ENCODE measurements around the gene GGN. TPM values are rescaled to one million over a fixed set of nuclear protein-coding genes. Genes with fewer than 3 reads are reported as not detected.
"Not testable (repeated sequence)": the region's sequence is repeated elsewhere in the genome, so short reads cannot be mapped to it uniquely, and the experiment has no call there.

The GGN gene, protein sequence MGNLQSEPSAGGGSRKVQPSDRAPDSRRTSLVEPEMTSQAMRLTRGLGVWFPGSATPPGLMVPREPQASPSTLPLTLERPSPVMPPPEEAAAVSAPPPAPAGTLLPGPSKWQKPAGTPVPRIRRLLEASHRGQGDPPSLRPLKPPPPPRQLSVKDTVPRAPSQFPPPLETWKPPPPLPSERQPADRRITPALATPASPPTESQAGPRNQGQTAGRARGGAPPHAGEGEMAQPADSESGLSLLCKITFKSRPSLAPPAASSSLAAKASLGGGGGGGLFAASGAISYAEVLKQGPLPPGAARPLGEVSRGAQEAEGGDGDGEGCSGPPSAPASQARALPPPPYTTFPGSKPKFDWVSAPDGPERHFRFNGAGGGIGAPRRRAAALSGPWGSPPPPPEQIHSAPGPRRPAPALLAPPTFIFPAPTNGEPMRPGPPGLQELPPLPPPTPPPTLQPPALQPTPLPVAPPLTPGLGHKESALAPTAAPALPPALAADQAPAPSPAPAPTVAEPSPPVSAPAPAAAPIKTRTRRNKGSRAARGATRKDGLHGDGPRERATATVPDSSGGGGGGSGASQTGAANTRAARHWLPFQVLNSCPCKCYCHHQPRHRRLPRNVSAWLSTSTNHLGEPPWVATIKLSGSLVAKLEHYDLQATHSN
- not detected for total RNA-seq

DNA sequence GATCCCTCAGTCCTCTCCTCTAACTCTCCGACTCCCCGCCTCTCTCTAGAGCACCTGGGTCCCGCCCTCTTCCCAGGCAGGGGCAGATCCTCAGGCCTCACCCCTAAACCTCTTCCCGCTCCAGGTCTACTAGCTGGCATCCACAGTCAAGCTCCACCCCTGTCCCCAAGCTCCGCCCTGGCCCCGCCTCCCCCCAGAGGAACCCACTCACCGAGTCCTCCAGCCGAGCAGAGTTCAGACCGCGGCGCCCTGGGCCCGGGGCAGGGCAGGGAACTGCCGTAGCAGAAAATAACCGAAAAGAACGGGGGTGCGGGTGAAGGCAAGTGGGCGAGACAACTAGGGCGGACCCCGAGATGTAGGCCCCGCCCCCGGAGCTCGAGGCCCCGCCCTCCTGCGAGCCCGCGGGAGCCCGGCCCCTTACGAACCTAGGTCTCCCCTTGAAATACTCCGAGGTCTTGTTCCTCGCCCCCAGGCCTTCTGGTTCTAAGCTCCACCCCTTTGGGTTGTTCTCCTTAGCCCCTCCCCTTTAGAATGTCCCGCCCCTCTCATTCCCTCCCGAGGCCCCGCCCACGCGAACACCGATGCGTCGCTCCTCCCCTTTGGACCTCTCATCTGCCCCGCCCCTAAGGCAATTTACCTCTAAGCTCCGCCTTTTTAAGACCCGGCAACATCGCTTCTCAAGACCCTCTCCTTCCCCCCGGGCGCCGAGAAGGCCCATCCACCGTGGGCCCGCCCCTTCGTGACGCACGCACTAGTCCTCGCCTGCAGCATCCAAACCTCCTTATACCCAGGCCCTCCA, at the start of gene GGN:
Gene GGN (minus strand): TSS at position 485 of the 799 bp plus-strand sequence. CDS start 773 bp downstream, outside the sequence.
- DNase-seq: peak; percentile 79
- peaks cover 38% of the 10 kb centered on the region for H3K27me3 Mint-ChIP-seq
- H3K4me3 Mint-ChIP-seq: peak within 1 kb of the TSS; percentile 93
- POLR2A ChIA-PET: interaction anchor here (0.6 to 2.1 kb wide), 11 partner anchors 8 to 505 kb away, joined by 3 to 18 read pairs (median 4); partner anchors contain the start of genes ECH1, EIF3K, FAM98C and MAP4K1
- H3K36me3 Mint-ChIP-seq: peaks cover 14% of the 10 kb centered on the region
- H3K27ac Mint-ChIP-seq: no peak within 1 kb of the TSS
- peaks cover 11% of the 10 kb centered on the region for H3K4me1 Mint-ChIP-seq
- peak; percentile 74 for ATAC-seq (ENCODE audit: low read depth)
- H3K9me3 Mint-ChIP-seq: no peaks in the 10 kb centered on the region

DNA sequence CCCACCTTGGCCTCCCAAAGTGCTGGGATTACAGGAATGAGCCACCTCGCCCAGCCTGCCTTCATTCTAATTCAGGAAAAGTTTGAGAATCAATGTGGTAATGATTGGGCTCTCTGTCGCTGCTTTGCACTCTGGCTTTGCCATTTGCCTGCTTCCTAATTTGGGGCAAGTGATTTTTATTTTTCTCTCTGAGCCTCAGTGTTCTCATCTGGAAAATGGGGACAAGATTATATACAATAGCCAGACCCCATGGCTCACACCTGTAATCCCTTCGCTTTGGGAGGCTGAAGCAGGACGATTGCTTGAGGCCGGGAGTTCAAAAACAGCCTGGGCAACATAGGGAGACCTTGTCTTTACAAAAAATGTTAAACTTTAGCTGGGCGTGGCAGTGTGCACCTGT, 49.5 kb upstream of the GGN start:
- Mint-ChIP-seq H3K27me3 (peaks cover 17% of the 10 kb centered on the region), H3K9me3 (no peaks in the 10 kb centered on the region), H3K27ac (no peak overlapping the region), H3K4me3 (no peak overlapping the region), H3K4me1 (peaks cover 10% of the 10 kb centered on the region), H3K36me3 (no peaks in the 10 kb centered on the region)
- POLR2A ChIA-PET: no interaction called here
- DNase-seq (no peak), ATAC-seq (ENCODE audit: low read depth) (no peak)

DNA sequence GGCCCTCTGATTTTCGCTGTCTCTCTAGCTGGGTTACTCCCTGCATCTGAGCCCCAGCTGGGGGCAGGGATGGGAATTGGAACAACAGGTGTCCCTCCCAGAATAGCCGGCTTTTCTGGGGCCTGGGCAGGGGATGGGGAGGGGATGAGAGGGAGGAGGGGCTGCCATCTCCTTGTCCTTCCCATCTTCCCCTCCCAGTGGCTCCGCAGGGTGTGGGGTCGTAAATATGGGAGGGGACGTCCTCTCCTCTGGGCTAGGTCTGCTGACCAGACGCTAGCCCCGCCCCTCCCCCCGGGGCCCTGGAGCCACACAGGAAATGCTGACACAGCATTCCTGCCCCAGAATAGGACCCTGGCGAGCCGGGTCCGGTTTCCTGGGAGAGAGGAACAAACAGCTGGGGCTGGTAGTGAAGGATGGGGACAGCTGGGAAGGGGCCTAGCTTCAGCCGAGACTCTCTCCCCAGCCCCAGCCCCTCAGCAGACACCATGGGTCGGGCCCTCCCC, 46.8 kb upstream of the GGN start:
- no peak for DNase-seq
- Mint-ChIP-seq H3K36me3 (no peaks in the 10 kb centered on the region), H3K4me1 (peaks cover 6% of the 10 kb centered on the region), H3K27me3 (peaks cover 23% of the 10 kb centered on the region), H3K4me3 (no peak overlapping the region), H3K9me3 (no peaks in the 10 kb centered on the region), H3K27ac (no peak overlapping the region)
- ATAC-seq (ENCODE audit: low read depth): no peak
- POLR2A ChIA-PET: no interaction called here

DNA sequence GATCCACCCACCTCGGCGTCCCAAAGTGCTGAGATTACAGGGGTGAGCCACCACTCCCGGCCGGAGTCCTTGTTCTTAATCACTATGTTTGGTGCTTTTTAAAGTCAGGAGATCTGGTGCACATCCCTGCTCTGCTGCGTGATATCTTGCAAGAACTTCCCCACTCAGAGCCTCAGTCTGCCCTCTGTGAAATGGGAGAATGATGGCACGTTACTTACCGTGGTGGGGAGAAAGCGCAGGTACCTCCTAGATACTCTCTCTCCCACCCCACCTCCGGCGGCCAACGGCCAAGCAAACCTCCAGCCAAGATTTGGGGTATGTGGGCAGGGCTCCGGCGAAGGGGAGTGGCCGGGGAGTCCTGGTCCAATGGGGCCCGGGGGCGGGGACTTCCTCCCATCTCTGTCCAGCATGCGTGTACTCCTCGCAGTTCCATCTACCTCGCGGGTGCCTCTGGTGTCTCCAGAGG, 45.5 kb upstream of the GGN start, which contains the start of gene RYR1:
Gene RYR1 (plus strand): TSS at position 424 of the 466 bp plus-strand sequence. CDS start 139 bp downstream, outside the sequence.
- POLR2A ChIA-PET: no interaction called here
- Mint-ChIP-seq H3K4me3 (no peak within 1 kb of the TSS), H3K9me3 (no peaks in the 10 kb centered on the region), H3K4me1 (peaks cover 6% of the 10 kb centered on the region), H3K27me3 (peaks cover 28% of the 10 kb centered on the region), H3K27ac (no peak within 1 kb of the TSS), H3K36me3 (no peaks in the 10 kb centered on the region)
- ATAC-seq (ENCODE audit: low read depth) (peak; percentile 79), DNase-seq (peak; percentile 47)

DNA sequence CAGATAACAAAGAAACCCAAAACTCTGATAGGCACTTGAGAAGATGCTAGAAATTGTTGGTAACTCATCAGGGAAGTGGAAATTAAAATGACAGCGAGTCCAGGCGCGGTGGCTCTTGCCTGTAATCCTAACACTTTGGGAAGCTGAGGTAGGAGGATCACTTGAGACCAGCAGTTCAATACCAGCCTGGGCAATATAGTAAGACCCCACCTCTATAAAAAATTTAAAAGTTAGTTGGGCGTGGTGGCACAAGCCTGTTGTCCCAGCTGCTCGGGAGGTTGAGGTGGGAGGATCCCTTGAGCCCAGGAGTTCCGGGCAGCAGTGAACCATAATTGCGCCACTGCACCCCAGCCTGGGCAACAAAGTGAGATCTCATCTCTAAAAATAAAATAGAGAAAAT, 43.1 kb upstream of the GGN start:
- Mint-ChIP-seq H3K4me3 (no peak overlapping the region), H3K27me3 (peaks cover 33% of the 10 kb centered on the region), H3K27ac (no peak overlapping the region), H3K4me1 (peaks cover 8% of the 10 kb centered on the region), H3K9me3 (no peaks in the 10 kb centered on the region), H3K36me3 (no peaks in the 10 kb centered on the region)
- DNase-seq (no peak), ATAC-seq (ENCODE audit: low read depth) (no peak)
- POLR2A ChIA-PET: no interaction called here

DNA sequence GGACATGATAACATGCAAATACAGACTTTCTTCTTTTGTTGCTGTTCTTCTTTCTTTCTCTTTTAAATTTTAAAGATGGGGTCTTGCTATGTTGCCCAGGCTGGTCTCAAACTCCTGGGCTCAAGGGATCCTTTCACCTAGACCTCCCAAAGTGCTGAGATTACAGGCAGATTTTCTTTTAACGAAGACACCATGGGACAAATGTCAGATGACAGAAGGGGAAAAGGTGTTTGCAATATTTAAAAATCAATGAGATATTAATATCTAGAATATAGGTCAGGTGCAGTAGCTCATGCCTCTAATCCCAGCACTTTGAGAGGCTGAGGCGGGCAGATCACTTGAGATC, 42.0 kb upstream of the GGN start:
- Mint-ChIP-seq H3K27ac (no peak overlapping the region), H3K27me3 (peaks cover 31% of the 10 kb centered on the region), H3K9me3 (no peaks in the 10 kb centered on the region), H3K36me3 (no peaks in the 10 kb centered on the region), H3K4me3 (no peak overlapping the region), H3K4me1 (peaks cover 11% of the 10 kb centered on the region)
- DNase-seq (no peak), ATAC-seq (ENCODE audit: low read depth) (no peak)
- POLR2A ChIA-PET: no interaction called here

DNA sequence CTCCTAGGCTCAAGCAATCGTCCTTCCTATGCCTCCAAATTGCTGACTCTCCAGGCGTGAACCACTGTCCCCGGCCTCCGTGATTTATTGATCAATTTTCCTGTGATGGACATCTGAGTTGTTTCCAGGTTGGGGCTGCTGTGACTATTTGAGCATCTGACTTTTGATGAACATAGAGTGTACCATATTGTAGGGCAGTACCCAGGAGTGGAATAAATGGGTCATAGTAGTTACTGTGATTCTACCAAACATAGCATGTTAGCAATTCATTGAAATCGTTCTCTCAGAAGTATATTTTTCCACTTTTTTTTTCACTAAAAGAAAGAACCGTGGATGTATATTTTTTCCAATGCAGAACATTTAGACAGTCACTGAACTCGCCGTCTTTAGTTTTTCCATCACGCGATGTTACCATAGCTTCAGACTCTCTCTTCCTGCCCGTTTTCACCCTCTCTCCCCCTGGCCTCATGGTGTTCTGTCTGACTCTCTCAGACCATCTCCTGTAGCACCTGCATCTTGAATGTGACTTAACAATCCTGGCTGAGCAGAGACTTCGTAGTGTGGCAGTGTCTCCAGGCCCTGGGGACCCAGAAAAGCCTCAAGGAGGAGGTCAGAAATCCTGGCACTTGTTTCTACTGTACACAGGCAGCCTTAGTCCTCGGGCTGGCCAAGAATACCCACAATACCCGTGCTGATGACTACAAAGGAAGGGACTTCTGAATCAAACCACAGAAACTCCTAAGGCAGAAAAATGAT, 41.4 kb upstream of the GGN start:
- POLR2A ChIA-PET: no interaction called here
- no peak for ATAC-seq (ENCODE audit: low read depth)
- DNase-seq: no peak
- no peaks in the 10 kb centered on the region for H3K9me3 Mint-ChIP-seq
- H3K27me3 Mint-ChIP-seq: peaks cover 28% of the 10 kb centered on the region
- H3K4me1 Mint-ChIP-seq: peaks cover 9% of the 10 kb centered on the region
- no peak overlapping the region for H3K27ac Mint-ChIP-seq
- H3K36me3 Mint-ChIP-seq: no peaks in the 10 kb centered on the region
- H3K4me3 Mint-ChIP-seq: no peak overlapping the region

DNA sequence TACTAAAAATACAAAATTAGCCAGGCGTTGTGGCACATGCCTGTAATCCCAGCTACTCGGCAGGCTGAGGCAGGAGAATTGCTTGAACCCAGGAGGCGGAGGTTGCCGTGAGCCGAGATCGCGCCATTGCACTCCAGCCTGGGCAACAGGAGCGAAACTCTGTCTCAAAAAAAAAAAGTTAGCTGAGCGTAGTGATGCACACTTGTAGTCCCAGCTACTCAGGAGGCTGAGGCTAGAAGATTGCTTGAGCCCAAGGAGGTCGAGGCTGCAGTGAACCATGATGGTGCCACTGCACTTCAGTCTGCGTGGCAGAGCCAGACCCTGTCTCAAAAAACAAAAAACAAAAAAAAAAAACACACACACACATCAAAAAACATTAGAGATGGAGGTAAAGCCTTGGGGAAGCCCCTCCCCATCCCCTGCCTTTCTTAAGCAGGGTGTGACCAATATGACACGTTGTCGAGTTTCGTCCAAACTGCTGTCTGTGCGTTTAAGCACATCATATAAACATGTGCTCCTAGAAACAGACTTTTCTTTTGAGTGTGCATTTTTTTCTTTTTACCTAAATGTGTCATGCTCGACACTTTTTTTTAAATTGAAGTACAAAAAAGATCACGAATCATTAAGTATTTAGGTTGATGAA, 39.3 kb upstream of the GGN start:
- H3K4me1 Mint-ChIP-seq; H3K27ac Mint-ChIP-seq; H3K36me3 Mint-ChIP-seq; H3K4me3 Mint-ChIP-seq; ATAC-seq (ENCODE audit: low read depth); DNase-seq; H3K9me3 Mint-ChIP-seq: not testable (repeated sequence)
- peaks cover 19% of the 10 kb centered on the region for H3K27me3 Mint-ChIP-seq
- POLR2A ChIA-PET: interaction anchor here (0.7 kb wide), 1 partner anchor 1822 kb away, joined by 4 read pairs; the partner anchor contains the start of gene ZNF382

DNA sequence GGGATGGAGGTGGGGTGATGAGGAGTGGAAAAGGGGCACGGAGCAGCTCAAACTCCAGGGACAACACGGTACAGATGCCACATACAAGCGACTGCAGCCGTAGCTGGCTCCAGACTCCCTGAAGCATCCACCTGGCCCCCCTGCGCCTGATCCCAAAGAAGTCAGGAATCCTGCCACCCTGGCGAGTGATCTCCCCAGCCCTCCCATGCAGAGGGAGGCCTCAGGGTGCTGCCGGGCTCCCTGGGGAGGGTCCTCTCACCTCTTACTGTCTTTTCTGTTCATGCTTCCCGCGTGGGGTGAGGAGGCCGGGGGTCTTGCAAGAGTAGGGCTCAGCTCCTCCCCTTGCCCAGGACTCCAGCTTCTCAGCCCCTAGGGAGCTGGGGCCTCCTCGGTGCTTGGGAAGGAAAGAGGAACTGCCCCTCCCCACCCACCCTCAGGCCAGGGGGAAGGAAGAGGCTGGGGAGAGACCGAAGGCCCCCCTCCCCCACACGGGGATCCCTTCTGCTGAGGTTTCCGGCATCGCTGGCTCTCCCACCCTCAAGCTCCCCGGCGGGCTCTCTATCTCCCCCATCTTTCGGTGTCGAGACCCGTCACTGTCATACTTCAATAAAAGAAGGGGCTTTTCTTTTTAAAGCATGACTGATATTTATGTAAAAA, 38.1 kb upstream of the GGN start, which contains the start of gene RASGRP4:
Gene RASGRP4 (minus strand): TSS at position 410 of the 657 bp plus-strand sequence. CDS start 128 bp downstream, at position 282.
- Mint-ChIP-seq H3K27ac (peak within 1 kb of the TSS; percentile 58), H3K9me3 (no peaks in the 10 kb centered on the region), H3K27me3 (peaks cover 19% of the 10 kb centered on the region), H3K4me3 (peak within 1 kb of the TSS; percentile 69), H3K4me1 (peaks cover 5% of the 10 kb centered on the region), H3K36me3 (no peaks in the 10 kb centered on the region)
- POLR2A ChIA-PET: interaction anchor here (0.7 to 1.5 kb wide), 2 partner anchors 23 to 236 kb away, joined by 3 to 5 read pairs; partner anchors contain the start of gene FAM98C
- ATAC-seq (ENCODE audit: low read depth): peak; percentile 74
- peak; percentile 53 for DNase-seq

DNA sequence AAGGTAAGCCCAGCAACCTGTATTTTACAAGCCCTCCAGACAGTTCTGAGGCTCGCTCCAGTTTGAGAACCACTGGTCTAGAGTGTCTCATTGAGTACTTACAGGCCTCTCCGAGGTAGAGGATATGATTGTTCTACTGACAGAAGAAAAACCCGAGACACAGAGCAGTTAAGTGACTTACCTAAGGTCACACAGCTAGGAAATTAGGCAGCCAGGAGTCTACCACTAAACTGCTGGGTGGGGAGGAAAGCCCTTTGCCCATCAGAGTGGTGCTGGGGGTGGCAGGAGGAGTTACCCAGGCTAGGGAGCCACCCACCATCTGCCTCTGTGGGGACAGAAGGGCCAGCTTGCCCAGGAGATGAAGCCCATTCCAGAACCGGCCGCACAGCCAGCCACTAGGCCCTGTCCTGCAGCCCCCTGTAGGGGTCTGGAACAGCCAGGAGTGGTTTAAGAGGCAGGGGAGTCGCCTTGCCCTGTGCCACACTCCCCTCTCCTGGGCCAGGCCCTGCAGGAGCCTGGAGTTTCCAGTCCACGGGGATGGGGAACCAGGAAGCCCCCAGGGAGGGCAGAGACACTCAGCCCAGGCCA, 37.5 kb upstream of the GGN start:
- Mint-ChIP-seq H3K27me3 (peaks cover 13% of the 10 kb centered on the region), H3K27ac (peak overlapping the region; percentile 58), H3K36me3 (no peaks in the 10 kb centered on the region), H3K4me3 (peak overlapping the region; percentile 50), H3K4me1 (peaks cover 5% of the 10 kb centered on the region), H3K9me3 (no peaks in the 10 kb centered on the region)
- ATAC-seq (ENCODE audit: low read depth) (no peak), DNase-seq (no peak)
- POLR2A ChIA-PET: interaction anchor here (0.6 to 1.5 kb wide), 4 partner anchors 15 to 192 kb away, joined by 3 to 5 read pairs (median 4); partner anchors contain the start of gene FAM98C

DNA sequence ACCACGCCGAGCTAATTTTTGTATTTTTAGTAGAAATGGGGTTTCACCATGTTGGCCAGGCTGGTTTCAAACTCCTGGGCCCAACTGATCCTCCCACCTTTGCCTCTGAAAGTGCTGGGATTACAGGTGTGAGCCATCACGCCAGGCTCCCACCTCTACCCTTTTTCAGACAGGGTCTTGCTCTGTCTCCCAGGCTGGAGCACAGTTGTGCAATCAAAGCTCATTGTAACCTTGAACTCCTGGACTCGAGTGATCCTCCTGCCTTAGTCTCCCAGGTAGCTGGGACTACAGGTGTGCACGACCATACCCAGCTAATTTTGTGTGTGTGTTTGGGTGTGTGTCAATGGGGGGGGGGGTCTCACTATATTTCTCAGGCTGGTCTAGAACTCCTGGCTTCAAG, 36.4 kb upstream of the GGN start:
- Mint-ChIP-seq H3K36me3 (no peaks in the 10 kb centered on the region), H3K27me3 (peaks cover 13% of the 10 kb centered on the region), H3K4me3 (no peak overlapping the region), H3K4me1 (peaks cover 5% of the 10 kb centered on the region), H3K27ac (no peak overlapping the region), H3K9me3 (no peaks in the 10 kb centered on the region)
- POLR2A ChIA-PET: interaction anchor here (0.7 kb wide), 1 partner anchor 193 kb away, joined by 4 read pairs; no protein-coding TSS in a partner anchor
- no peak for DNase-seq
- no peak for ATAC-seq (ENCODE audit: low read depth)

All from activated naive CD8-positive, alpha-beta T cell treated with anti-CD3 and anti-CD28 coated beads, Interleukin-2, amount 10 ng/mL, durations not matched to agents 7 days and 5 days (primary cell).